Measurements from ENCODE around the gene HAUS5.

Gene HAUS5

DNA sequence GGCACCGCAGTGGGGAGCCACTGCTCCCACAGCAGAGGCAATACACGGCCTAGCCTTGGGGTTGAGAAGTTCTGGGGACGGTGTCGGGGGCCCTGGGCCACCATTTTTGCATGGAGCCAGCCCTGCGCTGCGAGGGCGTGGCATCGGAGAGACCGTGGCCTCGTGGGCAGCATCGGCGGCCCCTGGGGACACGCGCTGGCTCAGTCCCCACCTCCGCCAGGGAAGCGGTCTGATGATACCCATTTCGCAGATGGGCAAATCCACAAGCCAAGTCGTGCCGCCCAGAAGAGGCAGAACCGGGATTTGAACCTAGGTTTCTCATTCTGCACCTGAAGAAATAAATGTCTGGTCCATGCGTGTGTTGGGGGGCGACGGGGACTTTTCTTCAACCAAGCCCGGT, 52.6 kb downstream of the HAUS5 start:
- Histone ChIP-seq H3K27ac (ENCODE audit: low read depth, low read length) (no peak overlapping the region), H3K9ac (ENCODE audit: low read length in 5 of 5) (no peak overlapping the region), H3K36me3 (ENCODE audit: control insufficient read depth in 5 of 5, insufficient read depth in 5 of 5, low read length in 5 of 5) (peaks cover 0 to 12% (median 10%) of the 10 kb centered on the region in 5 donors), H3K9me3 (ENCODE audit: control insufficient read depth in 5 of 5, low read length in 5 of 5) (no peaks in the 10 kb centered on the region), H3K4me3 (ENCODE audit: low read depth in 1 of 5, low read length in 5 of 5) (no peak overlapping the region), H3K27me3 (ENCODE audit: control insufficient read depth in 5 of 5, insufficient read depth in 4 of 5, low read length in 5 of 5) (peaks cover 0 to 3% (median 0%) of the 10 kb centered on the region in 5 donors), H3K4me1 (ENCODE audit: control insufficient read depth in 5 of 5, insufficient read depth in 5 of 5, low read length in 5 of 5) (peaks cover 0 to 4% (median 2%) of the 10 kb centered on the region in 5 donors)

DNA sequence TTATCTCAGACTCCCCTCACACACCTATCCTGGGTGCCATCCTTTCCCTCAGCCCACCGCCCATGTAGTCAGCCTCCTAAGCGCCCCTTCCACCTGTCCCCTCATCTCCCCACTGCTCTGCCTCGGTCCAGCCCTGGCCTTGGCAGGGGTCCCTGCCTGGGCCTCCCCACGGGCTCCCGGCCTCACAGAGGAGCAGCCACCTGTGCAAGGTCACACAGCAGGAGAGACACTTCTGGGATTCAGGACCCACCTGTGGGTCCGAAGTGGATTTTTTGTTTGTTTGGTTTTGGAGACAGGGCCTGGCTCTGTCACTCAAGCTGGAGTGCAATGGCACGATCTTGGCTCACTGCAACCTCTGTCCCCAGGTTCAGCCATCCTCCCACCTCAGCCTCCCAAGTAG, 53.1 kb downstream of the HAUS5 start:
- H3K36me3 ChIP-seq (ENCODE audit: control insufficient read depth in 5 of 5, insufficient read depth in 5 of 5, low read length in 5 of 5): peaks cover 0 to 12% (median 9%) of the 10 kb centered on the region in 5 donors

DNA sequence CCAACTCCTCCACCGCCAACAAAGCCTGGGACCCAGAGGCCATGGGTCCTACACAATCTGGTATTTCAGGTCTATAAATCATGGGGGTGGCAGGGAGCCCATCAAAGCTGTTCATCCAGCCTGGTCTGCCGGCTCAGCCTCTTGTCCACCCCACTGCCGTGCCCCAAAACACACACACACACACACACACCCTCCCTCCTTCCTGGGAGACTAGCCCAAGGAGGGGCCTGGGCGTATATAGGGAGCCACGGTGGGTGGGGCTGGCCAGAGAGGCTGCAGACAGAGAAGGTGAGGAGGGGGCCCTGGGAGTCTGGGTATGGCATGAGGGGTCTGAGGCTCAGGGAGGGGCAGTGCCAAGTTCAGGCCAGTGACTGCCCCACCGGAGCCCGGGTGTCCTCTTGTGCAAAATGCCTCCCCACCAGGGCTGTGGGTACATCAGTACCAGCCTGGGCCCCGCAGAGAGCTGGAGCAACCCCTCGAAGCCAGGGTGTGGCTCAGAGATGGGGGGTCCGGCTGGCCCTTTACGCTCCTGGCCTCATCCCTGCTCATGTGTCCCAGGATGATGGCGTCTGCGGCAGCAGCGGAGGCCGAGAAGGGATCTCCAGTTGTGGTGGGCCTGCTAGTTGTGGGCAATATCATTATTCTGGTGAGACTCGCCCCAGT, 53.8 kb downstream of the HAUS5 start, which contains the start of gene UPK1A:
Gene UPK1A, plus strand, starts transcription at position 267 of the 663 bp plus-strand sequence. Its CDS starts 296 bp downstream, at position 563.
- Histone ChIP-seq H3K27ac (ENCODE audit: low read depth, low read length) (no peak within 1 kb of the TSS), H3K36me3 (ENCODE audit: control insufficient read depth in 5 of 5, insufficient read depth in 5 of 5, low read length in 5 of 5) (peaks cover 0 to 10% (median 7%) of the 10 kb centered on the region in 5 donors), H3K4me1 (ENCODE audit: control insufficient read depth in 5 of 5, insufficient read depth in 5 of 5, low read length in 5 of 5) (peaks cover 0 to 1% (median 0%) of the 10 kb centered on the region in 5 donors), H3K9ac (ENCODE audit: low read length in 5 of 5) (no peak within 1 kb of the TSS), H3K4me3 (ENCODE audit: low read depth in 1 of 5, low read length in 5 of 5) (no peak within 1 kb of the TSS), H3K27me3 (ENCODE audit: control insufficient read depth in 5 of 5, insufficient read depth in 4 of 5, low read length in 5 of 5) (peaks cover 0 to 3% (median 0%) of the 10 kb centered on the region in 5 donors), H3K9me3 (ENCODE audit: control insufficient read depth in 5 of 5, low read length in 5 of 5) (no peaks in the 10 kb centered on the region)

More for the DNA sequence above, 53.1 kb downstream of the HAUS5 start:
- H3K4me3 ChIP-seq (ENCODE audit: low read depth in 1 of 5, low read length in 5 of 5): no peak overlapping the region
- peaks cover 0 to 4% (median 2%) of the 10 kb centered on the region in 5 donors for H3K4me1 ChIP-seq (ENCODE audit: control insufficient read depth in 5 of 5, insufficient read depth in 5 of 5, low read length in 5 of 5)
- no peaks in the 10 kb centered on the region for H3K9me3 ChIP-seq (ENCODE audit: control insufficient read depth in 5 of 5, low read length in 5 of 5)
- H3K9ac ChIP-seq (ENCODE audit: low read length in 5 of 5): no peak overlapping the region
- H3K27ac ChIP-seq (ENCODE audit: low read depth, low read length): no peak overlapping the region
- H3K27me3 ChIP-seq (ENCODE audit: control insufficient read depth in 5 of 5, insufficient read depth in 4 of 5, low read length in 5 of 5): peaks cover 0 to 3% (median 0%) of the 10 kb centered on the region in 5 donors

DNA sequence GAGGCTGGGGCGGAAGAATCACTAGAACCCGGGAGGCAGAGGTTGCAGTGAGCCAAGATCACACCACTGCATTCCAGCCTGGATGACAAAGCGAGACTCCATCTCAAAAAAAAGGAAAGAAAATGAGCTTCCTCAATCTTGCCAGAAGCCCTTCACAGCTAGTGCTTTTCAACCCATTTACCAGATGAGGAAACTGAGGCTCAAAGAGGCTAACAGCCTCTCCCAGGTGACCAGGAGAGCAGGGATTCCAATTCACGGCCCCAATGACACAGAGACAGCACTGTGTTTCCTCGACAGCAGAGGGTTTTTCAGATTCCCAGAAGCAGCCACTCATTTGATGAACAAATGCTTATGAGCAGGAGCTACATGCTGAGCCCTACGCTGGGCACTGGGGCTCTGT, 57.0 kb downstream of the HAUS5 start:
- Histone ChIP-seq H3K9ac (ENCODE audit: low read length in 5 of 5) (no peak overlapping the region), H3K36me3 (ENCODE audit: control insufficient read depth in 5 of 5, insufficient read depth in 5 of 5, low read length in 5 of 5) (peaks cover 0 to 3% (median 0%) of the 10 kb centered on the region in 5 donors), H3K4me1 (ENCODE audit: control insufficient read depth in 5 of 5, insufficient read depth in 5 of 5, low read length in 5 of 5) (peaks cover 0 to 9% (median 8%) of the 10 kb centered on the region in 5 donors), H3K9me3 (ENCODE audit: control insufficient read depth in 5 of 5, low read length in 5 of 5) (no peaks in the 10 kb centered on the region), H3K4me3 (ENCODE audit: low read depth in 1 of 5, low read length in 5 of 5) (no peak overlapping the region), H3K27ac (ENCODE audit: low read depth, low read length) (no peak overlapping the region), H3K27me3 (ENCODE audit: control insufficient read depth in 5 of 5, insufficient read depth in 4 of 5, low read length in 5 of 5) (peaks cover 0 to 19% (median 8%) of the 10 kb centered on the region in 5 donors)

DNA sequence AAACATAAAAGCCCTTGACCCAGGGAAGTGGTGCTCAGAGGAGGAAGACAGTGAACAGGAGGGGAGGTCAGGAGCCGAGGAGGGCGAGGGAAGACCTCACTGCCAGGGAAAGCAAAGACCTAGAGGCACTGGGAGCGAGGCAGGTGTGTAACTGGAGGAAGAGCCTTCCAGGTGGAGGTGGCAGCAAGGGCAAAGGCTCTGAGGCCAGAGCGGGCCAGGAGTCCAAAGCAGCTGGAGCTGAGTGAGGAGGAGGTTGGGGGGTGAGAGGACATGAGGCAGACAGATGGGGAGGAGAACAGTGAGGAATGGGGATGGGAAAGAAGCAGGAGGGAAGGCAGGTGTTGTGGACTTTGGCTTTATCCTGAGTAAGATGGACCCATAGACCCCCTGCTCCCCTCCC, 57.4 kb downstream of the HAUS5 start:
- H3K36me3 ChIP-seq (ENCODE audit: control insufficient read depth in 5 of 5, insufficient read depth in 5 of 5, low read length in 5 of 5): peaks cover 0 to 3% (median 0%) of the 10 kb centered on the region in 5 donors
- H3K4me3 ChIP-seq (ENCODE audit: low read depth in 1 of 5, low read length in 5 of 5): no peak overlapping the region
- H3K9me3 ChIP-seq (ENCODE audit: control insufficient read depth in 5 of 5, low read length in 5 of 5): no peaks in the 10 kb centered on the region
- H3K27me3 ChIP-seq (ENCODE audit: control insufficient read depth in 5 of 5, insufficient read depth in 4 of 5, low read length in 5 of 5): peaks cover 0 to 19% (median 8%) of the 10 kb centered on the region in 5 donors
- peaks cover 0 to 9% (median 8%) of the 10 kb centered on the region in 5 donors for H3K4me1 ChIP-seq (ENCODE audit: control insufficient read depth in 5 of 5, insufficient read depth in 5 of 5, low read length in 5 of 5)
- no peak overlapping the region for H3K27ac ChIP-seq (ENCODE audit: low read depth, low read length)
- no peak overlapping the region for H3K9ac ChIP-seq (ENCODE audit: low read length in 5 of 5)

DNA sequence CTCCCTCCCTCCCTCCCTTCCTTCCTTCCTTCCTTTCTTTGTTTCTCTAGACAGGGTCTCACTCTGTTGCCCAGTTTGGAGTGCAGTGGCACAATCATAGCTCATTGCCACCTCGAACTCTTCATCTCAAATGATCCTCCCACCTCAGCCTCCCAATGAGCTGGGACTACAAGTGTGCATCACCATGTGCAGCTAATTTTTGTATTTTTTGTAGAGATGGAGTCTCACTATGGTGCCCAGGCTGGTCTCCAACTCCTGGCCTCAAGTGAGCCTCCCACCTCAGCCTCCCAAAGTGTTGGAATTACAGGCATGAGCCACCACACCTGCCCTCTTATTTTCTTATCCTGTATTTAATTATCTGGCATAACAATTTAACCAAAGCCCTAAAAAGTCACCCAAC, 58.2 kb downstream of the HAUS5 start:
- Histone ChIP-seq H3K9me3 (ENCODE audit: control insufficient read depth in 5 of 5, low read length in 5 of 5) (no peaks in the 10 kb centered on the region), H3K27ac (ENCODE audit: low read depth, low read length) (no peak overlapping the region), H3K36me3 (ENCODE audit: control insufficient read depth in 5 of 5, insufficient read depth in 5 of 5, low read length in 5 of 5) (no peaks in the 10 kb centered on the region), H3K9ac (ENCODE audit: low read length in 5 of 5) (no peak overlapping the region), H3K4me3 (ENCODE audit: low read depth in 1 of 5, low read length in 5 of 5) (no peak overlapping the region), H3K27me3 (ENCODE audit: control insufficient read depth in 5 of 5, insufficient read depth in 4 of 5, low read length in 5 of 5) (peaks cover 0 to 22% (median 8%) of the 10 kb centered on the region in 5 donors), H3K4me1 (ENCODE audit: control insufficient read depth in 5 of 5, insufficient read depth in 5 of 5, low read length in 5 of 5) (peaks cover 0 to 9% (median 8%) of the 10 kb centered on the region in 5 donors)

DNA sequence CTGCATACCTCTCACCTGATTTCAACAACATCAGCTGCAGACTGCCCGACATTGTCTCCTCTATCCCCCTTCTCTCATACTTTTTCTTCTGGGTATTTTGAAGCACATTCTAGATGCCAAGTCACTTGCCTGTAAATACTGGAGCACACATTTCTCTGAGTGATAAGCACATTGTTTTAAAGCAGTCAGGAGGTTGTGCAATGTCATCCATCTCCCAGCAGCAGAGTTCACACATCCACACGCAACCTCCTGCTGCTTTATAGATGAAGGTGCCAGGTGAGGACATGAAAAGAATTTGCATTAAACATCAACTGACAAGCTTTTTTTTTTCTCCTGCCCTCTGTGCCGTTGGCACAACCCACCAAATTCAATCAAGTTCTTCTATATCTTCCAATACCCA, 59.3 kb downstream of the HAUS5 start:
- H3K4me1 ChIP-seq (ENCODE audit: control insufficient read depth in 5 of 5, insufficient read depth in 5 of 5, low read length in 5 of 5): peaks cover 0 to 9% (median 8%) of the 10 kb centered on the region in 5 donors
- no peak overlapping the region for H3K4me3 ChIP-seq (ENCODE audit: low read depth in 1 of 5, low read length in 5 of 5)
- peaks cover 0 to 24% (median 10%) of the 10 kb centered on the region in 5 donors for H3K27me3 ChIP-seq (ENCODE audit: control insufficient read depth in 5 of 5, insufficient read depth in 4 of 5, low read length in 5 of 5)
- H3K27ac ChIP-seq (ENCODE audit: low read depth, low read length): no peak overlapping the region
- no peaks in the 10 kb centered on the region for H3K9me3 ChIP-seq (ENCODE audit: control insufficient read depth in 5 of 5, low read length in 5 of 5)
- no peaks in the 10 kb centered on the region for H3K36me3 ChIP-seq (ENCODE audit: control insufficient read depth in 5 of 5, insufficient read depth in 5 of 5, low read length in 5 of 5)
- H3K9ac ChIP-seq (ENCODE audit: low read length in 5 of 5): no peak overlapping the region

DNA sequence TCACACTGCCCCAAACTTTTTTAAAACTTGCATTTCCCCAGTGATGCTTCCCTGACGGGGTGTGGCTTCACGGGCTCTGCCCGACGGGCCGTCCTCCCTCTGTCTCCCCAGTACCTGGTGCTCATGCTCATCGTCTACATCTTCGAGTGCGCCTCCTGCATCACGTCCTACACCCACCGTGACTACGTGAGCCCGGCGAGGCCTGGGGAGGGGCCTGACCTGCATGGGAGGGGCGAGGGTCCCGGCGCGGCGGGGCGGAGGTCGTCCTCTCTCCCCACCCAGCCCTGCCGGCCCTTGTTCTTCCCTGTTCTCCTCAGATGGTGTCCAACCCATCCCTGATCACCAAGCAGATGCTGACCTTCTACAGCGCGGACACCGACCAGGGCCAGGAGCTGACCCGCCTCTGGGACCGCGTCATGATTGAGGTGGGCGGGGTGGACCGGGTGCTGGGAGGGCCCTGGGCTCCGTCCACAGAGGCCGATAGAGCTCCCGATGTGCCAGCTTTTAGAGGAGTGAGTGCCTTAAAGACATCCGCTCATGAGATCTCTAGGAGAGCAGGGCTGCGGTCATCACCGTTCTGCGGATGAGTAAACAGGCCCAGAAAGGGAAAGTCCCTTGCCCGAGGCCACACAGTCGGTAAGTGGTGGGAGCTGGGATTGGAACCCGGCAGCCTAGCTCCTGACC, 60.7 kb downstream of the HAUS5 start:
- Histone ChIP-seq H3K9me3 (ENCODE audit: control insufficient read depth in 5 of 5, low read length in 5 of 5) (no peaks in the 10 kb centered on the region), H3K4me1 (ENCODE audit: control insufficient read depth in 5 of 5, insufficient read depth in 5 of 5, low read length in 5 of 5) (peaks cover 0 to 9% (median 8%) of the 10 kb centered on the region in 5 donors), H3K27ac (ENCODE audit: low read depth, low read length) (no peak overlapping the region), H3K36me3 (ENCODE audit: control insufficient read depth in 5 of 5, insufficient read depth in 5 of 5, low read length in 5 of 5) (no peaks in the 10 kb centered on the region), H3K27me3 (ENCODE audit: control insufficient read depth in 5 of 5, insufficient read depth in 4 of 5, low read length in 5 of 5) (peaks cover 0 to 24% (median 10%) of the 10 kb centered on the region in 5 donors), H3K4me3 (ENCODE audit: low read depth in 1 of 5, low read length in 5 of 5) (peak overlapping the region; percentile 47 to 56 (median 52)), H3K9ac (ENCODE audit: low read length in 5 of 5) (peak overlapping the region in 1 of 5 donors; percentile 43)

Data from subcutaneous abdominal adipose tissue (tissue), 5 donors.